Adrenal gland (tissue), 5 donors: ENCODE data around the gene CUL3.

Experiments
- POLR2A ChIP-seq, 2 donors: fragments of 450-650 bp; IDR thresholded peaks; one replicate each; pipeline ENCODE4 v1.6.1; 2017; ENCODE audit warnings: antibody characterized with exemption in 2 of 2, mild to moderate bottlenecking in 2 of 2, moderate library complexity in 1 of 2
- TF ChIP-seq, protein P1 (sequence below), 6 experiments: fragments of 450-650 bp in 4 of 6; fragments of 200-600 bp in 2 of 6; sonication (generic) in 1 of 6; IDR thresholded peaks; 1 replicate in 5 of 6; 2 replicates in 1 of 6; pipeline versions ENCODE4 v1.5.1 to v1.8.0; 2016 to 2021; ENCODE audit warnings: antibody characterized with exemption in 6 of 6, mild to moderate bottlenecking in 2 of 6, moderate library complexity in 1 of 6
- donor health status: DM: no; HTN: no; CAD: no.

DNA sequence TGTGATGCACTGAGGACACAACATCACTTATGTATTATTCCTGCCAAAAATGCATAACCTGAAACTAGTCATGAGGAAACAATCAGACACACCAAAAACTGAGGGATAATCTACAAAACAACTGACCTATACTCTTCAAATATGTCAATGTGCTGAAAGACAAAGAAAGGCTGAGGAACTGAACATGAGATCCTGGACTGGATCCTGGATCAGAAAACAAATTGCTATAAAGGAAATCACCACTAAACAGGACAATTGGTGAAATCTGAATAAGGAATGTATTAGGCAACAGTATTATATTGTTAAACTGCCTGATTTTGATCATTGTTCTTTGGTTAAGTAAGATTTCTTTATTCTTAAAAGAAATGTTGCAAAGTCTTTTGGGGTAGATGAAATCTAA, 28.8 kb downstream of the CUL3 start:
- TF ChIP-seq, protein P1, sequence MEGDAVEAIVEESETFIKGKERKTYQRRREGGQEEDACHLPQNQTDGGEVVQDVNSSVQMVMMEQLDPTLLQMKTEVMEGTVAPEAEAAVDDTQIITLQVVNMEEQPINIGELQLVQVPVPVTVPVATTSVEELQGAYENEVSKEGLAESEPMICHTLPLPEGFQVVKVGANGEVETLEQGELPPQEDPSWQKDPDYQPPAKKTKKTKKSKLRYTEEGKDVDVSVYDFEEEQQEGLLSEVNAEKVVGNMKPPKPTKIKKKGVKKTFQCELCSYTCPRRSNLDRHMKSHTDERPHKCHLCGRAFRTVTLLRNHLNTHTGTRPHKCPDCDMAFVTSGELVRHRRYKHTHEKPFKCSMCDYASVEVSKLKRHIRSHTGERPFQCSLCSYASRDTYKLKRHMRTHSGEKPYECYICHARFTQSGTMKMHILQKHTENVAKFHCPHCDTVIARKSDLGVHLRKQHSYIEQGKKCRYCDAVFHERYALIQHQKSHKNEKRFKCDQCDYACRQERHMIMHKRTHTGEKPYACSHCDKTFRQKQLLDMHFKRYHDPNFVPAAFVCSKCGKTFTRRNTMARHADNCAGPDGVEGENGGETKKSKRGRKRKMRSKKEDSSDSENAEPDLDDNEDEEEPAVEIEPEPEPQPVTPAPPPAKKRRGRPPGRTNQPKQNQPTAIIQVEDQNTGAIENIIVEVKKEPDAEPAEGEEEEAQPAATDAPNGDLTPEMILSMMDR (IDR thresholded peaks at IDR 0.05): no peak
- no peak for TF ChIP-seq POLR2A (IDR thresholded peaks at IDR 0.05)
